AG04449 (cell line): ENCODE results near the gene LRP2.
"Not testable (repeated sequence)": the region's sequence is repeated elsewhere in the genome, so short reads cannot be mapped to it uniquely, and the experiment has no call there.

Source experiments
- CTCF ChIA-PET: fragments of 350-600 bp; formaldehyde crosslinking; extraction: SDS; loops from one replicate; lab custom pipeline; 2021; ENCODE audit warnings: antibody characterized with exemption; lab: Yijun Ruan, JAX
- POLR2A ChIA-PET: fragments of 400-600, 350-600 bp; formaldehyde crosslinking; extraction: SDS; loops from one replicate; lab custom pipeline; 2020; ENCODE audit warnings: antibody characterized with exemption, inconsistent platforms; lab: Yijun Ruan, JAX
- DNase-seq: peaks from one replicate; pipeline ENCODE4 v3.0.0-alpha.2; 2010; ENCODE audit warnings: low read depth, low spot score
- H3K4me3 ChIP-seq: 2 replicates; pipeline ENCODE4 v1.5.1; 2011; ENCODE audit warnings: low read depth, mild to moderate bottlenecking, control low read depth, low read length
- CTCF ChIP-seq: IDR thresholded peaks from one replicate; pipeline ENCODE4 v1.5.1; 2011; ENCODE audit warnings: mild to moderate bottlenecking, moderate library complexity, low read length, control low read depth, inconsistent platforms; ENCODE audit not compliant: insufficient read depth; ENCODE audit errors: missing control alignments

LRP2 gene

GRCh38 chr2:169280502-169280901 is 81.8 kb downstream of the LRP2 start:
- POLR2A ChIA-PET: no interaction called here
- CTCF ChIA-PET: no interaction called here
- no peak for TF ChIP-seq CTCF
- no peak overlapping the region for H3K4me3 ChIP-seq
- DNase-seq: no peak

- ChIA-PET POLR2A (no interaction called here), CTCF (no interaction called here)
- DNase-seq: no peak
These were observed 86.5 kb downstream of the LRP2 start for GRCh38 chr2:169275696-169276444.

GRCh38 chr2:169272010-169272409 is 90.3 kb downstream of the LRP2 start:
- POLR2A ChIA-PET: no interaction called here
- CTCF ChIA-PET: no interaction called here
- H3K4me3 ChIP-seq: no peak overlapping the region
- TF ChIP-seq CTCF: no peak
- no peak for DNase-seq

More at GRCh38 chr2:169275696-169276444, 86.5 kb downstream of the LRP2 start:
- no peak for TF ChIP-seq CTCF
- no peak overlapping the region for H3K4me3 ChIP-seq

- POLR2A ChIA-PET, CTCF ChIA-PET, H3K4me3 ChIP-seq, DNase-seq: not testable (repeated sequence)
These were observed 91.8 kb downstream of the LRP2 start for GRCh38 chr2:169270574-169270973.

GRCh38 chr2:169265591-169265990 is 96.7 kb downstream of the LRP2 start:
- POLR2A ChIA-PET: no interaction called here
- no peak overlapping the region for H3K4me3 ChIP-seq
- DNase-seq: no peak
- TF ChIP-seq CTCF: no peak
- CTCF ChIA-PET: no interaction called here

GRCh38 chr2:169260846-169261642 is 101.3 kb downstream of the LRP2 start:
- ChIA-PET CTCF (no interaction called here), POLR2A (no interaction called here)
- H3K4me3 ChIP-seq: no peak overlapping the region
- no peak for DNase-seq
- no peak for TF ChIP-seq CTCF
